ENCODE measurements around the gene PIR. TPM values are rescaled to one million over a fixed set of nuclear protein-coding genes. Genes with fewer than 3 reads are reported as not detected.

PIR gene
- total and polyA plus RNA-seq, 2 of the 8 experiments (the other 6 are each of a cell fraction or from before 2014, with no cell fraction given), result 6.4 to 10.3 TPM

DNA sequence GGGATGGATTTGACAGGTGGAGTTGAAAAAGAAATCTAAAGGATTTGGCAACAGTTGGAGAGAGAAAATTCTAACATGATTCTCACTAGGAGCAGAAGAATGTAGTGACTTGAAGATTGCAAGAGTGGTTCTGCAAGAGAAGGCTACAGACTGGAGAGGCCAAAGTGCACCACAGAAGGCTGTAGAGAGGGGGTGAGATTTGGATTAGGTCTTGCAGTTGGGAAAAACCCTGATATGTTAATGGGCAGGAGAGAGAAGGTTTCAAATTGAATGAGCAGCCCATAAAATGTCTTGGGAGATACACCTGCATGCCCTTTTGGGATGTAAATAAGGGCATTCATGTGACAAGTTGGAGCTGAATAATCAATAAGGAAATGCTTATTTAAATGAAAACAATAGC is 94.3 kb downstream of the PIR start:
- Histone ChIP-seq H3K4ac (replicated peaks; ENCODE audit: insufficient read length, low read depth, low read length) (no peak overlapping the region), H2BK15ac (ENCODE audit: low read length) (no peak overlapping the region), H2BK12ac (ENCODE audit: low read depth, low read length) (no peak overlapping the region), H3K14ac (ENCODE audit: insufficient read length) (no peak overlapping the region), H2BK5ac (ENCODE audit: low read depth, low read length) (no peak overlapping the region; the same call in 1 of the 2 replicates), H3K27ac (ENCODE audit: low read depth, low read length) (no peak overlapping the region), H4K20me1 (replicated peaks in 1 of 2; ENCODE audit: control insufficient read depth in 1 of 2, insufficient read depth in 2 of 2, low read length in 2 of 2) (no peaks in the 10 kb centered on the region), H2BK20ac (ENCODE audit: low read length) (no peak overlapping the region), H4K8ac (ENCODE audit: extremely low read depth, insufficient read depth, low read length) (no peak overlapping the region), H3K27me3 (replicated peaks in 1 of 4; ENCODE audit: control insufficient read depth in 3 of 4, extremely low read depth in 1 of 4, insufficient read depth in 3 of 4, low read length in 3 of 4) (no peaks in the 10 kb centered on the region), H3K9me3 (ENCODE audit: insufficient read depth in 2 of 2, low read depth in 1 of 2, low read length in 1 of 2) (no peaks in the 10 kb centered on the region), H3K23ac (ENCODE audit: insufficient read length) (no peak overlapping the region), H3K4me1 (replicated peaks in 1 of 4; ENCODE audit: control insufficient read depth in 3 of 4, insufficient read depth in 4 of 4, low read length in 3 of 4) (no peaks in the 10 kb centered on the region), H3K23me2 (ENCODE audit: low read depth, low read length) (no peaks in the 10 kb centered on the region), H3K18ac (ENCODE audit: extremely low read depth, low read length) (no peak overlapping the region), H2AK5ac (ENCODE audit: low read depth, low read length) (no peak overlapping the region), H3K79me1 (ENCODE audit: low read depth, low read length) (no peaks in the 10 kb centered on the region), H3K79me2 (ENCODE audit: control insufficient read depth in 1 of 2, insufficient read depth in 2 of 2, low read length in 2 of 2) (no peaks in the 10 kb centered on the region), H4K5ac (ENCODE audit: insufficient read length, low read depth, low read length) (no peak overlapping the region), H2AFZ (ENCODE audit: low read length) (no peak overlapping the region), H3K56ac (replicated peaks; ENCODE audit: insufficient read length, low read depth, low read length) (no peak overlapping the region), H3K4me3 (ENCODE audit: extremely low read depth in 1 of 4, insufficient read depth in 2 of 4, low read depth in 3 of 4, low read length in 4 of 4) (no peak overlapping the region), H3K36me3 (ENCODE audit: control insufficient read depth in 2 of 4, insufficient read depth in 4 of 4, low read length in 3 of 4) (no peaks in the 10 kb centered on the region), H3K9ac (replicated peaks in 1 of 4; ENCODE audit: extremely low read depth in 1 of 4, low read depth in 3 of 4, low read length in 3 of 4) (no peak overlapping the region), H3K4me2 (ENCODE audit: insufficient read depth in 1 of 2, low read depth in 2 of 2, low read length in 2 of 2) (no peak overlapping the region), H2BK120ac (replicated peaks; ENCODE audit: low read depth, low read length) (no peak overlapping the region), H4K91ac (replicated peaks; ENCODE audit: insufficient read length, low read length) (no peak overlapping the region)
- DNase-seq (ENCODE audit: low read depth in 1 of 2, low spot score in 2 of 2) (no peak), FAIRE-seq (no peak)
- CTCF ChIA-PET (ENCODE audit: partially characterized antibody), result no interaction called here
- POLR2A ChIA-PET (ENCODE audit: partially characterized antibody), result no interaction called here
- TF ChIP-seq RBBP5 (IDR thresholded peaks at IDR 0.05; ENCODE audit: borderline replicate concordance, low read depth, low read length) (no peak), CBX8 (IDR thresholded peaks at IDR 0.05; ENCODE audit: borderline replicate concordance, low read depth, low read length) (no peak), YY1 (IDR thresholded peaks at IDR 0.05; ENCODE audit: low read depth, low read length) (no peak), SIX5 (IDR thresholded peaks at IDR 0.05; ENCODE audit: low read depth, low read length) (no peak), TAF1 (IDR thresholded peaks at IDR 0.05; ENCODE audit: low read depth, low read length) (no peak), SUZ12 (IDR thresholded peaks at IDR 0.05; ENCODE audit: low read length) (no peak), KDM1A (IDR thresholded peaks at IDR 0.05; ENCODE audit: borderline replicate concordance, low read length) (no peak), SP4 (IDR thresholded peaks at IDR 0.05; ENCODE audit: low read length) (no peak), SIN3A (conservative IDR thresholded peaks at IDR 0.05 in 1 of 2, IDR thresholded peaks at IDR 0.05 in 1 of 2; ENCODE audit: low read depth in 1 of 2, low read length in 2 of 2) (no peak), BCL11A (IDR thresholded peaks at IDR 0.05; ENCODE audit: low read depth in 2 of 2, low read length in 2 of 2) (no peak), SP1 (IDR thresholded peaks at IDR 0.05; ENCODE audit: low read depth, low read length) (no peak), EZH2 (IDR thresholded peaks at IDR 0.05; ENCODE audit: low read depth, low read length, severe bottlenecking) (no peak), GTF2F1 (IDR thresholded peaks at IDR 0.05; ENCODE audit: borderline replicate concordance, low read depth, low read length) (no peak), FOSL1 (IDR thresholded peaks at IDR 0.05; ENCODE audit: insufficient read depth, low read depth, low read length) (no peak), RNF2 (IDR thresholded peaks at IDR 0.05; ENCODE audit: borderline replicate concordance, low read depth, low read length, missing control alignments, poor library complexity, severe bottlenecking) (no peak), JUN (IDR thresholded peaks at IDR 0.05; ENCODE audit: low read depth, low read length) (no peak)

Measured in H1 (cell line).